GM10266 (cell line): ENCODE measurements around the gene CACNA2D3.
A peak's percentile ranks its signal among the peaks of the same experiment; 100 is the strongest.

ENCODE experiments used
- DNase-seq: peaks from one replicate; pipeline ENCODE4 v3.0.0; 2012; ENCODE audit errors: extremely low spot score
- TF ChIP-seq, protein P1 (sequence below): IDR thresholded peaks from 2 replicates; pipeline ENCODE4 v1.5.1; 2012; ENCODE audit warnings: mild to moderate bottlenecking, low read depth; ENCODE audit not compliant: control insufficient read depth, insufficient read depth; ENCODE audit errors: missing control alignments

The CACNA2D3 gene

DNA sequence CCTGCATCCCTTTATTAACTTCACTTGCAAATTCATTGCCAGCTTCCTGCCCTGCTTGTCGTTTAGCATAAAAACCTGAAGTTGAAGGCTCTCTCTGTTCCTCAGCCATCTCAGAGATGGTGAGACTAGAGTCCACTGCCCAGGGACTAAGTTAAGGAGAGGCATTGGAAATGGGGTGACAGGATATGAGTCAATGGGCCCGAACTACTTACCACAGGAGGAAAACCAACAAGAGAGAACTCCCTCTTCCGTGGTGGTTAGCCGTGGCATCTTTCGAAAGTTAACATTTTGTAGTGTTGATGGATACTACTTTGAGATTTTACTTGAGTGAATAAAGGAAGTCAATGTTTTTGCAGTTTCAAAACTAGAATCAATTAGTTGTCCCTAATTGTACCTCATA is 740.2 kb downstream of the CACNA2D3 start:
- TF ChIP-seq, protein P1, sequence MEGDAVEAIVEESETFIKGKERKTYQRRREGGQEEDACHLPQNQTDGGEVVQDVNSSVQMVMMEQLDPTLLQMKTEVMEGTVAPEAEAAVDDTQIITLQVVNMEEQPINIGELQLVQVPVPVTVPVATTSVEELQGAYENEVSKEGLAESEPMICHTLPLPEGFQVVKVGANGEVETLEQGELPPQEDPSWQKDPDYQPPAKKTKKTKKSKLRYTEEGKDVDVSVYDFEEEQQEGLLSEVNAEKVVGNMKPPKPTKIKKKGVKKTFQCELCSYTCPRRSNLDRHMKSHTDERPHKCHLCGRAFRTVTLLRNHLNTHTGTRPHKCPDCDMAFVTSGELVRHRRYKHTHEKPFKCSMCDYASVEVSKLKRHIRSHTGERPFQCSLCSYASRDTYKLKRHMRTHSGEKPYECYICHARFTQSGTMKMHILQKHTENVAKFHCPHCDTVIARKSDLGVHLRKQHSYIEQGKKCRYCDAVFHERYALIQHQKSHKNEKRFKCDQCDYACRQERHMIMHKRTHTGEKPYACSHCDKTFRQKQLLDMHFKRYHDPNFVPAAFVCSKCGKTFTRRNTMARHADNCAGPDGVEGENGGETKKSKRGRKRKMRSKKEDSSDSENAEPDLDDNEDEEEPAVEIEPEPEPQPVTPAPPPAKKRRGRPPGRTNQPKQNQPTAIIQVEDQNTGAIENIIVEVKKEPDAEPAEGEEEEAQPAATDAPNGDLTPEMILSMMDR: no peak
- DNase-seq: no peak

DNA sequence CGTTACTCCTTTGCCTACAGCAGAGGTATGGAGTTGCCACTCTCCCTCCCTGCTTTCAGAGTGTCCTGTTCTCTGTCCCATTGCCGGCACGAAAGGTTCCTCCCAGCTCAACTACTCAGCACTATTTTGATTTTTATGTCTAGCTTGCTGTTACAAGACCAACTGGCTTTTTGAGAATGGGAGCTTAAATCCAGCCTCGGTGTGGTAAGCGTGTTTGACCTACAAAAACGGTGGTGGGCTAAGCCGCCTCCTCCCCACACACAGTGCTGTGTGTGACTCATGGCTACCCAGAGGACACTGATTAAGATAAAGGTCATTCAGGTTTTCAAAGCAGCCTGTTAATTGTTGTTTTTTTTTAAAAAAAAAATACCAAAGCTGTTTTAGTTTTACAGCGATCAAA is 741.0 kb downstream of the CACNA2D3 start:
- no peak for DNase-seq
- TF ChIP-seq, protein P1: no peak

DNA sequence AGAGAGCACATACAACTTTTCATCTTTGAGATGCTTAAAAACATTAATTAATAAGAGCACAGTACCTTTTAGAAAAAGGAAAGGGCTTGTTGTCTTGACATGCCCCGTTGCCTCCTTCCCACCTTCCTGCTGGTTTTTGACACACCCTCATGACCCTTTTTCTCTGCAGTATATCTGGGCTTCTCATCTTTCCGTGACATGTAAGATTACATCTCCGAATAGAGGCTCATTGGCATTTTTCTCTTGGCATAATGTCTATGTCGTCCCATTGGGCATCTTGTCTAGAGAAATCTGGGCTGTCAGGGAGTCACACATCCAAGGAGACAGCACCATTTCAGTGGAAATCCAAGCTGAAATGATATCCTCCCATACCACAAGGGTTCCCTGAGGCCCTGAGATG is 741.4 kb downstream of the CACNA2D3 start:
- TF ChIP-seq, protein P1: no peak

DNA sequence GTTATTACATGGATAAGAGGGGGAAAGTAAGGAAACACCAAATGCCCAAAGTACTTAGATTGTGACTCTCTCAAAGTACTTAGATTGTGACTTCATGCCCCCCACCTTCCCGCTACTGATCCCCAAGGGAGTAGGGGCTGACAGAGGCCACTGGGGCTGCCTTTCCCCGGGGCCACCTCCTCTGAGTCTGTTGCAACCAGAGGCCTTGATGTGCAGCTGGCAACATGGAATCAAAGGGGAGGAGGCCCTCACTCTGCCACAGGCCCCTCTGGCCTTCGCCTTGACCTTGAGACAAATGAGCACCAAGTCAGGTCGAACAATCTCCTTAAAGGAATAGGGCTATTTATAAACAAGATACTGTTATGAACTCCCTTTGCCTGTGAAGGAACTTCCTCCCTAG is 743.0 kb downstream of the CACNA2D3 start:
- DNase-seq: no peak
- TF ChIP-seq, protein P1: no peak

More for the DNA sequence above, 741.4 kb downstream of the CACNA2D3 start:
- DNase-seq: no peak

DNA sequence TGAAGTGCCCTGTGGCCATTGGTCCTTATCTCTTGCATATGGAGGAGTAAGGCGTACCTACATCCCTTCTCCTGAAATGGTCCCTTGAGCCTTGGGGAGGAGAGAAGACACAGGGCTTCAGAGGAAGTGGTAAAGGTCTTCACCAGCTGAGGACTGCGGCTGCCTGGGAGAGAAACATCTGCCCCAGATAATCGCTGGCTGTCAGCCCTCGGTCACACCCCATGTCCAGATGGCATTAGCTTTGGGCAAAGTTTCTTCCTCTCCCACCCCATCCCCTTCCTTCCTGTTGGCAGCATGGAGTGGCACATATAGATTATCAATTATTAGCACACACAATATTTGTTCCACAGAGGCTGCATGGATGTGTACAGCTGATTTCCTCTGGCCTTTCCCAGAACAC is 743.9 kb downstream of the CACNA2D3 start:
- DNase-seq: no peak
- TF ChIP-seq, protein P1: no peak

DNA sequence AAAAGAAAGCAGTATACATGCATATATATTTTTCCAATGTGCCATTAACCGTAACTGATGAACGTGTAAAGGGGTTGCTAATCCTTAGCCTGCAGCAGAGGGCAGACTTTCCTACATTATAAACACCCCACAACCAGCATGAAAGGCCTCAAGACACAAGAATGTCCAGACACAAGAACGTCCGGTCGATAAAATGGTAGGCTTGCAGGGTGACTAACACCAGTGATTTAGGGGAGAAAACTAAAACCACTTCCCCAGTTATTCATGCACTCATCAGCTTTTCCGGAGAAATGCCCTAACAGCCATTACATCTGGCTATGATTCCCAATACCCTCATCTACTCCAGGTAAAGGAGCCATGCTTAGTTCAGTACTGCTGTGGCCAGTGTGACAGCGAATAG is 748.1 kb downstream of the CACNA2D3 start:
- no peak for DNase-seq

DNA sequence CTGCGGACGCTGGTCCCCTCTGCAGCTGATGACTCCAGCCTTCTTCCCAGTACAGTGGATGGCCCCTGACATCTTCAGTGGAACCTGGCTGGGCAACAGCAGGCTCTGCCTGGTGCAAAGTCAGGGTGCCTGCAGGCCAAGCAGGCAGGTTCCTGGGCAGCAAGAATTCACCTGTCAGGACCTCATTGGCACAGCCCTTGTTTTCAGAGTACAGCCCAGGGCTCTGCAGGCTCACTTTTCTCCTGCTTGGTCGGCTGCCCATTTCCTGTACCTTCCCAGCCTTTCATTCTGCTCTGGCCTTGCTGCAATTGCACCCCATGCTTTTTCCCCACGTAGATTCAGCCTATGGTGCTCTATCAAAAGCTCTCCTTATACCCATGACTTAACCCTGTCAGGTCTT is 749.5 kb downstream of the CACNA2D3 start:
- TF ChIP-seq, protein P1: no peak
- DNase-seq: no peak

More for the DNA sequence above, 748.1 kb downstream of the CACNA2D3 start:
- TF ChIP-seq, protein P1: peak; percentile 6
